Urinary bladder (tissue), 4 donors: ENCODE data around the gene GRIA1. TPM values are rescaled to one million over a fixed set of nuclear protein-coding genes. Genes with fewer than 3 reads are reported as not detected.
"Not testable (repeated sequence)": the region's sequence is repeated elsewhere in the genome, so short reads cannot be mapped to it uniquely, and the experiment has no call there.

Source experiments
- DNase-seq: peaks from one replicate; pipeline ENCODE4 v3.0.0-alpha.2; 2015; ENCODE audit errors: extremely low spot score
- H3K27ac ChIP-seq: one replicate; pipeline ENCODE4 v1.5.1; 2013; ENCODE audit warnings: low read depth, mild to moderate bottlenecking, moderate library complexity
- H3K36me3 ChIP-seq: one replicate; pipeline ENCODE4 v1.6.1; 2013; ENCODE audit warnings: mild to moderate bottlenecking, moderate library complexity; ENCODE audit not compliant: insufficient read depth
- H3K4me1 ChIP-seq: one replicate; pipeline ENCODE4 v1.6.1; 2013; ENCODE audit warnings: mild to moderate bottlenecking, moderate library complexity; ENCODE audit not compliant: insufficient read depth
- H3K4me3 ChIP-seq: one replicate; pipeline ENCODE4 v1.5.1; 2013; ENCODE audit warnings: low read depth, low read length
- WGBS: extraction: QIAGEN DNeasy Blood & Tissue Kit; methylation state at CpG from one replicate; pipeline ENCODE4 v1.1.7; 2013; 5-methylcytosine and 5-hydroxymethylcytosine counted together
- polyA plus RNA-seq: library from polyadenylated mRNA; stranded (reverse); fragments of 200-250 nt; gene quantifications from one replicate; pipeline ENCODE4 v1.2.3, GENCODE V29; 2013
- total RNA-seq: library from RNA; depleted of rRNA; stranded (reverse); fragments of >200 nt; gene quantifications from one replicate; pipeline ENCODE4 v1.2.3, GENCODE V29; 2014
- donor health status: healthy with polysubstance abuse.
- donor health status: healthy.

Gene GRIA1
- total and polyA plus RNA-seq, 2 donors: 0.27 to 3.0 TPM

GRCh38 chr5:153719324-153719723 is 228.9 kb downstream of the GRIA1 start:
- no peaks in the 10 kb centered on the region for H3K4me1 ChIP-seq
- no peak overlapping the region for H3K4me3 ChIP-seq
- no peaks in the 10 kb centered on the region for H3K36me3 ChIP-seq
- no peak for DNase-seq
- H3K27ac ChIP-seq: no peak overlapping the region
- 65% methylated on average over 5 of the region's 5 CpGs for WGBS

GRCh38 chr5:153723022-153723610 is 232.6 kb downstream of the GRIA1 start:
- 89% methylated on average over 15 of the region's 15 CpGs for WGBS
- DNase-seq: not testable (repeated sequence)

GRCh38 chr5:153742060-153742459 is 251.6 kb downstream of the GRIA1 start:
- H3K4me1 ChIP-seq: no peaks in the 10 kb centered on the region
- H3K36me3 ChIP-seq: no peaks in the 10 kb centered on the region
- 64% methylated on average over 5 of the region's 5 CpGs for WGBS

More at GRCh38 chr5:153723022-153723610, 232.6 kb downstream of the GRIA1 start:
- H3K4me1 ChIP-seq, H3K4me3 ChIP-seq, H3K27ac ChIP-seq, H3K36me3 ChIP-seq: not testable (repeated sequence)

GRCh38 chr5:153744751-153745150 is 254.3 kb downstream of the GRIA1 start:
- Histone ChIP-seq H3K4me1 (no peaks in the 10 kb centered on the region), H3K27ac (no peak overlapping the region), H3K4me3 (no peak overlapping the region), H3K36me3 (no peaks in the 10 kb centered on the region)
- DNase-seq: no peak
- WGBS: 84% methylated on average over 2 of the region's 2 CpGs

More at GRCh38 chr5:153742060-153742459, 251.6 kb downstream of the GRIA1 start:
- DNase-seq: no peak
- no peak overlapping the region for H3K4me3 ChIP-seq
- H3K27ac ChIP-seq: no peak overlapping the region

- no peak overlapping the region for H3K4me3 ChIP-seq
- DNase-seq: no peak
- WGBS: 49% methylated on average over 5 of the region's 5 CpGs
- no peak overlapping the region for H3K27ac ChIP-seq
- H3K4me1 ChIP-seq: no peaks in the 10 kb centered on the region
- H3K36me3 ChIP-seq: no peaks in the 10 kb centered on the region
These were observed 255.4 kb downstream of the GRIA1 start for GRCh38 chr5:153745778-153746395.

- DNase-seq: no peak
- no peaks in the 10 kb centered on the region for H3K36me3 ChIP-seq
- WGBS: 39% methylated on average over 3 of the region's 3 CpGs
These were observed 256.0 kb downstream of the GRIA1 start for GRCh38 chr5:153746440-153746839.

GRCh38 chr5:153748823-153749222 is 258.4 kb downstream of the GRIA1 start:
- no peak for DNase-seq
- WGBS: 87% methylated on average over 2 of the region's 2 CpGs
- H3K4me3 ChIP-seq: no peak overlapping the region

More at GRCh38 chr5:153746440-153746839, 256.0 kb downstream of the GRIA1 start:
- H3K4me1 ChIP-seq: no peaks in the 10 kb centered on the region
- H3K4me3 ChIP-seq: no peak overlapping the region
- no peak overlapping the region for H3K27ac ChIP-seq

GRCh38 chr5:153749960-153750359 is 259.5 kb downstream of the GRIA1 start:
- Histone ChIP-seq H3K4me3 (no peak overlapping the region), H3K36me3 (no peaks in the 10 kb centered on the region), H3K27ac (no peak overlapping the region), H3K4me1 (no peaks in the 10 kb centered on the region)
- WGBS: 35% methylated on average over 4 of the region's 4 CpGs
- no peak for DNase-seq

More at GRCh38 chr5:153748823-153749222, 258.4 kb downstream of the GRIA1 start:
- Histone ChIP-seq H3K27ac (no peak overlapping the region), H3K36me3 (no peaks in the 10 kb centered on the region), H3K4me1 (no peaks in the 10 kb centered on the region)

- Histone ChIP-seq H3K4me1 (no peaks in the 10 kb centered on the region), H3K4me3 (no peak overlapping the region), H3K36me3 (no peaks in the 10 kb centered on the region), H3K27ac (no peak overlapping the region)
- 74% methylated on average over 3 of the region's 3 CpGs for WGBS
- DNase-seq: no peak
These were observed 260.8 kb downstream of the GRIA1 start for GRCh38 chr5:153751251-153751650.

GRCh38 chr5:153752890-153753289 is 262.4 kb downstream of the GRIA1 start:
- Histone ChIP-seq H3K36me3 (no peaks in the 10 kb centered on the region), H3K27ac (no peak overlapping the region), H3K4me3 (no peak overlapping the region), H3K4me1 (no peaks in the 10 kb centered on the region)
- no peak for DNase-seq

GRCh38 chr5:153753645-153754432 is 263.4 kb downstream of the GRIA1 start:
- no peaks in the 10 kb centered on the region for H3K36me3 ChIP-seq
- no peak overlapping the region for H3K27ac ChIP-seq
- H3K4me1 ChIP-seq: no peaks in the 10 kb centered on the region
- no peak overlapping the region for H3K4me3 ChIP-seq
- WGBS: 58% methylated on average over 4 of the region's 4 CpGs
- DNase-seq: no peak

GRCh38 chr5:153755913-153756500 is 265.5 kb downstream of the GRIA1 start:
- no peak overlapping the region for H3K27ac ChIP-seq
- H3K4me1 ChIP-seq: no peaks in the 10 kb centered on the region
- no peaks in the 10 kb centered on the region for H3K36me3 ChIP-seq
- DNase-seq: no peak
- WGBS: 73% methylated on average over 1 of the region's 1 CpG
- no peak overlapping the region for H3K4me3 ChIP-seq

- no peak overlapping the region for H3K27ac ChIP-seq
- H3K36me3 ChIP-seq: no peaks in the 10 kb centered on the region
- H3K4me1 ChIP-seq: no peaks in the 10 kb centered on the region
- DNase-seq: no peak
- WGBS: 76% methylated on average over 2 of the region's 2 CpGs
- no peak overlapping the region for H3K4me3 ChIP-seq
These were observed 266.1 kb downstream of the GRIA1 start for GRCh38 chr5:153756540-153756939.
